Measurements from ENCODE around the gene TMEM254.

Gene TMEM254

DNA sequence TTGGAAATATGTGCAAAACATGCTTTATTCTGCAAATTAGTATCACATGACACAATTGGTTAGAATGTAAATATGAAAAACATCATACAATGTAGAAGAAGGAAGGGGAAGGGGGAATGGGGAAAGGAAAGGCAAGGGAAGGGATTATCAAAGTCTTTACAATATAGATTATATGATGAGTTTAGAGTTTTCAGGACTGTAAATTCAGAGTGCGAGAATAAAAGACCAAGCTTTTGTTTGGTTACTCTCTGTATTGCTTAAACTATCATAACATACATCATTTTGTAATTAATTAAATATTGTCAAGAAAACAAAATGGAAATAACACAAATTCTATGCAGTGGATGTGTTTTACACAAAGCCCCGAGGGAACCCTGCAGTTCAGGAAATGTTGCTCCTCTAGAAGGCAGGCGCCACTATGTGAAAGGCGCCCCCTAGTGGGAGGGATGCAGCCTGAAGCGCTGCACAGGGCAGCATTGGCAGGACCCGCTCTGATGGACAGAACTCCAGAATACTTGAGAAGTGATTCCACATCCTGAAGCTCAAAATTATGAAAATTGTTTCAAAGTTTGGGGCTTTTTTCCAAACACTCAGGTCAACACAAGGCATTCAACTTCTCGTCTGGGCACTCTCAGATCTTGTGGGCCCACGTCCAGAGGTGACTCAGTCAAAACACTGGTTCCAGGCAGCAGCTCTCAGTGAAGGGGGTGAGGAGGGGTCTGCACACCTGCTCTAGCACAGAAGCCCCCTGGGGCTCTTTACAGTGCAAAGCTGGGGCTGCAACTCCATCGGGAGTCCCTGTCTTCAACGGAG is 31.6 kb upstream of the TMEM254 start:
- in situ Hi-C loops (cut with HindIII; ENCODE audit: low sequenced_read_pairs): no loop called here
- DNase-seq (ENCODE audit: low read depth, low spot score): peak; percentile 56
- TF ChIP-seq, protein P1, sequence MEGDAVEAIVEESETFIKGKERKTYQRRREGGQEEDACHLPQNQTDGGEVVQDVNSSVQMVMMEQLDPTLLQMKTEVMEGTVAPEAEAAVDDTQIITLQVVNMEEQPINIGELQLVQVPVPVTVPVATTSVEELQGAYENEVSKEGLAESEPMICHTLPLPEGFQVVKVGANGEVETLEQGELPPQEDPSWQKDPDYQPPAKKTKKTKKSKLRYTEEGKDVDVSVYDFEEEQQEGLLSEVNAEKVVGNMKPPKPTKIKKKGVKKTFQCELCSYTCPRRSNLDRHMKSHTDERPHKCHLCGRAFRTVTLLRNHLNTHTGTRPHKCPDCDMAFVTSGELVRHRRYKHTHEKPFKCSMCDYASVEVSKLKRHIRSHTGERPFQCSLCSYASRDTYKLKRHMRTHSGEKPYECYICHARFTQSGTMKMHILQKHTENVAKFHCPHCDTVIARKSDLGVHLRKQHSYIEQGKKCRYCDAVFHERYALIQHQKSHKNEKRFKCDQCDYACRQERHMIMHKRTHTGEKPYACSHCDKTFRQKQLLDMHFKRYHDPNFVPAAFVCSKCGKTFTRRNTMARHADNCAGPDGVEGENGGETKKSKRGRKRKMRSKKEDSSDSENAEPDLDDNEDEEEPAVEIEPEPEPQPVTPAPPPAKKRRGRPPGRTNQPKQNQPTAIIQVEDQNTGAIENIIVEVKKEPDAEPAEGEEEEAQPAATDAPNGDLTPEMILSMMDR (IDR thresholded peaks at IDR 0.05; ENCODE audit: low read depth, low read length): peak; percentile 95
- H3K4me3 ChIP-seq (ENCODE audit: low read depth, low read length): no peak overlapping the region

DNA sequence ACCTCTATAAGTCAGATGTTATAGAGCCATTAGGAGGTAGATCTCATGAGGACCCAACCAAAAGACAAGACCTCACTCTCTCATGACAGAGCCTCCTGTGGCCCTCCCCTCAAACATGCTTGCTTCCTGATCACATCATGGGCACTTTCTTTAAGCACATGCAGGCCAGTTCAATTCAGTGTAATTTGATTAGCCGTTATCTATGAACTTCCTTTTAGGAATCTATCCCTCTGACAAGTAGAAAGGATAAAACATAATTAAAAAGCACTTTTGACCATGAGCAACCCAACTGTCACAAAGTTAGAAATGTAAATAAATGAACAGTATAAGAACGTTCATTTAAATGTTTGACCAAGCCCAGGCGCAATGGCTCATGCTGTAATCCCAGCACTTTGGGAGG is 27.7 kb upstream of the TMEM254 start:
- TF ChIP-seq, protein P1 (IDR thresholded peaks at IDR 0.05; ENCODE audit: low read depth, low read length): no peak
- no peak overlapping the region for H3K4me3 ChIP-seq (ENCODE audit: low read depth, low read length)
- DNase-seq (ENCODE audit: low read depth, low spot score): no peak
- in situ Hi-C loops (cut with HindIII; ENCODE audit: low sequenced_read_pairs): no loop called here

DNA sequence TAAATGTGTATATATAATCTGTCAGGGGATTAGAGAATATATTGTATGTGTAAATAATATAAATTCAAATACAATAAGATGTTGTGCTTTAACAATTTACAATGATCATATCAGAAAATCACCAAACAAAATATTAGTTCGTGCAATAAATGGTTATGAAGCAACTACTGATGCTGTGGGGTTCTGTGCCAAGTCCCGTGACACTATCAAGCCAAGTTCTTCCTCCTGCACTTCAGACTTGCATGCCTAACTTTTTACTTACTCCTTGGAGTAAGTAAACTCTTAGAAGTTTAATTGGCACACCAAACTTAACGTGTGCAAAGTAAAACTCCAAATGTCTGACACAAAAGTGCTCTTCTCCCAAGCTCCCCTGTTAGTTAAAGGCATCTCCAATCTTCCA is 26.5 kb upstream of the TMEM254 start:
- TF ChIP-seq, protein P1 (IDR thresholded peaks at IDR 0.05; ENCODE audit: low read depth, low read length): no peak
- in situ Hi-C loops (cut with HindIII; ENCODE audit: low sequenced_read_pairs): no loop called here
- H3K4me3 ChIP-seq (ENCODE audit: low read depth, low read length): no peak overlapping the region
- no peak for DNase-seq (ENCODE audit: low read depth, low spot score)

DNA sequence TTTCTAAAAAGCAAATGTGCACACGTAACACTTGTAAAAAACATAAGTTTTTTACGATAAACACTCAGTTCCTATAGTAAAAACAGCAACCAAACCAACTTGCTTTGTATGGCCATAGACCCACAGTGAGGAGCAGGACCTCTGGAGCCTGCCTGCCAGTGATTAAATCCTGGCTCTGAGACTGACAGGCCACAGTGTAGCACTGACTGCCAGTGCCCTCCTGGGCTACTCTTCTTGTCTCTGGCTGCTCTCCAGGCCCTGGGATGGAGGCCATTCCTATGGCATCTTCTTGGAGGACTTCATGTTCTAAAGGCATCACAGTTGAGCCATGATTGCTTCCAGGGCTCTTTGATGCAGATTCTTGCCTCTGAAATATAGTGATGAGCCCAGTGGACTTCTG is 22.7 kb upstream of the TMEM254 start:
- in situ Hi-C loops (cut with HindIII; ENCODE audit: low sequenced_read_pairs): no loop called here
- TF ChIP-seq, protein P1 (IDR thresholded peaks at IDR 0.05; ENCODE audit: low read depth, low read length): no peak
- no peak overlapping the region for H3K4me3 ChIP-seq (ENCODE audit: low read depth, low read length)
- DNase-seq (ENCODE audit: low read depth, low spot score): no peak

DNA sequence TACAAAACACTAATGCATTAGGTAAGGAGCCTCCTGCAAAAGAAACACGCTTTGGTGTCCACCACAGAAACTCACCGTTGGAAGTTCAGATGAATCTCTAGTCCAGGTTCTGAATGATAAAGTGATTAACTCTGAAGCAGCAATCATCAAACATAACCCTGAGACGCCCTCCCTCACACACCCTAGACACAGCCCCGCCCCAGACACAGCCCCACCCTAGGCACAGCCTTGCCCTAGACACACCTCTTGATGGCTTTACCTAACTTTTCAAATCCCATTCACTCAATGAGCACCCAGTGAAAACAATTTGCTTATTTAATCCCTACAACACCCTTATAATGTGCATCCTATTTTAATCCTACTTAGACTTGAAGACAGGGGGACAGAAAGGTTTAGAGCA is 21.3 kb upstream of the TMEM254 start:
- DNase-seq (ENCODE audit: low read depth, low spot score): no peak
- TF ChIP-seq, protein P1 (IDR thresholded peaks at IDR 0.05; ENCODE audit: low read depth, low read length): no peak
- in situ Hi-C loops (cut with HindIII; ENCODE audit: low sequenced_read_pairs): no loop called here
- H3K4me3 ChIP-seq (ENCODE audit: low read depth, low read length): no peak overlapping the region

DNA sequence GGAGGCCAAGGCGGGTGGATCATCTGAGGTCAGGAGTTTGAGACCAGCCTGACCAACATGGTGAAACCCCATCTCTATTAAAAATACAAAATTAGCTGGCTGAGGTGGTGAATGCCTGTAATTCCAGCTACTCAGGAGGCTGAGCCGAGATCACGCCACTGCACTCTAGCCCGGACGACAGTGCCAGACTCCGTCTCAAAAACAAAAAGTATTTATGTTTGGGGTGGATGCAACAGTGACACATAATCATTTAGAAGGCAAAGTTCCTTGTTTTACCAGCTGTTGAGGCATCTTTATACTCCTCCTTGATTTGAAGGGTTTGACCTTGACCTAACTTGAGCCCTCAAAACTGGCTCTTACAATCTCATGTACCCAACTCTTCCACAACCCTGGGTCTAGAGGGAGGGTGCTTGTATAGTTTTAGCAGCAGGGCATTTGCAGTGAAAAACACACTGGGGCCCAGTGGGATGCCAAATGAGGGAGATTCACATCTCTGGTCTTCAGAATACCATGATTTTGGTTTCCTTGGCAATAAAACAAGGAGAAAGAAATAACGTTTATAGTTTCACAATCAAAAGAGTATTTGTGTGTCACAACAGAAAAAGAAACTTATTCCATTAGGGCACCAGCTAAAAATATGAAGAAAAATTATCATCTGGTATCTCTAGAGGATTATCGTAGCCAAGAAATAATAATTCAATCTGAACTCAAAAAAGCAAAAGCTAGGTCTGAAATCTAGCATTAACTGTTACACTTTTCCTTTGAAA is 14.2 kb upstream of the TMEM254 start:
- TF ChIP-seq, protein P1 (IDR thresholded peaks at IDR 0.05; ENCODE audit: low read depth, low read length): no peak
- H3K4me3 ChIP-seq (ENCODE audit: low read depth, low read length): no peak overlapping the region
- in situ Hi-C loops (cut with HindIII; ENCODE audit: low sequenced_read_pairs): no loop called here
- DNase-seq (ENCODE audit: low read depth, low spot score): no peak
